Endometrial microvascular endothelial cells (primary cell): ENCODE measurements around the gene ALOX5. TPM values are rescaled to one million over a fixed set of nuclear protein-coding genes. Genes with fewer than 3 reads are reported as not detected.
"Not testable (repeated sequence)": the region's sequence is repeated elsewhere in the genome, so short reads cannot be mapped to it uniquely, and the experiment has no call there.

Experiments used
- in situ Hi-C: cut with HindIII; loops from 2 replicates; pipeline ENCODE4 v1.10.0; 2017; ENCODE audit warnings: low sequenced_read_pairs, low pct_unique_long_range_greater_than_20kb; ENCODE audit errors: inconsistent ontology term
- total RNA-seq: library from RNA; depleted of rRNA; stranded (reverse); fragments of >200 nt; gene quantifications from one replicate; pipeline ENCODE4 v1.2.3, GENCODE V29; 2015; ENCODE audit errors: inconsistent ontology term

ALOX5 gene
- total RNA-seq, 1 donor from 2014 or later: not detected

DNA sequence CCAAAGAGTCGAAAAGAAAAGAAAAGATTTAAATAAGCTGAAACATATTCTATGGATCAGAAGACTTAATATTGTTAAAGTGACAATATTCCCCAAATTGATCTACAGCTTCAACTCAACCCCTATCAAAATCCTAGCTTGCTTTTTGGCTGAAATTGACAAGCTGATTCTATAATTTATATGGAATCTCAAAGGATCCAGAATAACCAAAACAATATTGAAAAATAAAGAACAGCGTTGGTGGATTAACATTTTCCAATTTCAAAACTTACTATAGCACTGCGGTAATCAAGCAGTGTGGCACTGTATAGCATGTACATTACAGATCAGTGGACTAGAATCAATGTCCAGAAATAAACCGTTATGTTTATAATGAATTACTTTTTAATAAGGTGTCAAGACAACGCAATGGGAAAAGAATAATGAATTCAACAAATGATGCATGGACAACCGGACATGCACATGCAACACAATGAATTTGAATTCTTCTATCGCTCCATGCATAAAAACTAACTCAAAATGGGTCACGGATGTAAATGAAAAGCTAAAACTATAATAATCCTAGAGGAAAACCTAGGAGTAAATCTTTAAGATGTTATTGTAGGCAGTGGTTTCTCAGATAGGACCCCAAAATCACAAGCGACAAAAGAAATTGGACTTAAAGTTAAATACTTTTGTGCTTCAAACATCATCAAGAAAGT is 1.6 kb upstream of the ALOX5 start:
- in situ Hi-C loops: no loop called here

GRCh38 chr10:45373003-45373575 is 927 bp upstream of the ALOX5 start:
- in situ Hi-C loops: no loop called here

DNA sequence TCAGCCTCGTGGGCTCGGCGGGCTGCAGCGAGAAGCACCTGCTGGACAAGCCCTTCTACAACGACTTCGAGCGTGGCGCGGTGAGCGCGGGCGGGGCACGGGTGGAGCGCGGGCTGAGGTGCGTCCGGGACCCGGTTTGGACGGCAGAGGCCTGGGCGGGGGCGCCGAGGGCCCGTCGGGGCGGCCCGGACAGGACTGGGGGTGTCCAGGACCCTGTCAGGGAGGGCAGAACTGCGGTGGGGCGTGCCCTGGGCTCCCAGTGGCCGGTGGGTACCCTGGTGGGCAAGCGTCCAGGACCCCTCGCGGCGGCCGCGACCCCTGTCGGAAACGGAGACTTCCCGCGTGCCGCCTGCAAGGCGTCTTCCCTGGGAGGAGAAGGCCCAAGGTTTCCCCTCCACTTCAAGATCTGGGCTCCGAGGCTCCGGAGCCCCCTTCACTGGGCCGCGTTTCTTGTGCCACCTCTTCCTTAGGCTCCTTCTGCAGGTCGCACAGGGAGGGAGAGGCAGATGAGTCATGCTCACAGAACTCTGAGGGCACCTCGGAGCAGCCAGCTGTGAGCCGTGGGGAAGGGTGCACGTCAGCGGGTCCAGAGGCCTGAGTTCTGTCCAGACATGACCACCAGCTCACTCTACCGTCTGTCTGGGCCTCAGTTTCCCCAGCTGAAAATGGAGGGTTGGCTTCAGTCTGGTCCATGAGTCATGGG is 485 bp downstream of the ALOX5 start:
- in situ Hi-C loops: no loop called here

GRCh38 chr10:45375101-45375500 is 1.1 kb downstream of the ALOX5 start:
- in situ Hi-C loops: no loop called here

- in situ Hi-C loops: no loop called here
Measured at GRCh38 chr10:45375716-45376231, 1.8 kb downstream of the ALOX5 start.

GRCh38 chr10:45376371-45376801 is 2.4 kb downstream of the ALOX5 start:
- in situ Hi-C loops: no loop called here

GRCh38 chr10:45377321-45377720 is 3.3 kb downstream of the ALOX5 start:
- in situ Hi-C loops: no loop called here

- in situ Hi-C loops: no loop called here
Measured at GRCh38 chr10:45377858-45378257, 3.8 kb downstream of the ALOX5 start.

DNA sequence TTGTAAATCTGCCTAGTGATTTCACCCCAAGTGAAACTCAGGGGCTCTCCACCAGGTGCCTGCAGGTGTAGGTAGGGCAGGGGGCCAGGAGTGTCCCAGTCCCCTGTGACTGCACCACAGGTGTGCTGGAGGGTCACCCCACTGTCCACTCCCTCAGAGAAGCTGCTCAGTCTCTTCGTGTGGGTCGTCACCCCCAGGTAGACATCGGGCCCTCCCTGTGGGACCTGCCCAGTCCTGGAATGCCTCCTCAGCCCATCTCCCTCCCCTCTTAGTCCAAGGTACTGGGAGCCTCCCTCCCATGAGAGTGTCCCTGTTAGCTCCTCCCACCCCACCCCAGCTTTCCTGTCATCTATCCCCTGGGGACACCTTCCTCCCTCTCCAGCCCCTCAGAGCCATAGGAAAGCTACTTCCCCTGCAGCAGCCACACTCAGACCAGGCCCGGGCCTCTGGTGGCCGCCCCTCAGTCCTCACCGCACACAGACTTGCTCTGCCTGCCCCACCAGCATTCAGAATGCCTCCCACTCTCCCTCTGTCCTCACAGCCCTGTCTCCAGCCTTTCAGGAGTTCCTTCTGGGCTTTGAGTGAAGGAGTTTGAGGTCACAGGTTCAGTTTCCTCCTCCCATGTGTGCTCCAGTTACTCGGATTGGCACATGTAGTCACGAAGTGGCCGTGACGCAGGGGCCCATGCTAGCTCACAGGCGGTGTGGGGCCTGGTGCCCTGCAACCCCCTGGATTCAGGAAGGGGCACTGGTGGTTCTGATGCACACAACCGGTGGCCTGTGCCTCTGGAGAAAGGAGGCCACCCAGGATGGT is 5.1 kb downstream of the ALOX5 start:
- in situ Hi-C loops: no loop called here

- in situ Hi-C loops: no loop called here
Measured at GRCh38 chr10:45379891-45380540, 6.0 kb downstream of the ALOX5 start.

- in situ Hi-C loops: no loop called here
Measured at GRCh38 chr10:45380903-45381620, 7.0 kb downstream of the ALOX5 start.

DNA sequence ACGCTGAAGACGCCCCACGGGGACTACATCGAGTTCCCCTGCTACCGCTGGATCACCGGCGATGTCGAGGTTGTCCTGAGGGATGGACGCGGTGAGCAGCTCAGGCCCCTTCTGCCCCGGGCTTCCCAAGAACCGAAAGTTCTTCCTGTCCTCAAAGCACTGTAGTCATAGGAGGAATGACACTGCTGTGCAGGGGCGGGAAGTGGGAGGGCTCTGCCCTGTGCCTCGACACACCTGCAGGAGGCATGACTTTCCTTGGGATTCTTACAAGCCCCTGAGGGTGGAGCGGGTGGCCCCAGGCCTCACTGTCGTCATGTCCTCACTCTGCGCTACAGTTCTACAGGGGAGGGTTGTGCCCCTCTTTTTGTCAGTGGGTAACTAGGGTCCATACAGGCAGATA is 8.6 kb downstream of the ALOX5 start:
- in situ Hi-C loops: no loop called here

- in situ Hi-C loops: no loop called here
Measured at GRCh38 chr10:45383682-45384330, 9.8 kb downstream of the ALOX5 start.

- in situ Hi-C loops: no loop called here
Measured at GRCh38 chr10:45386657-45387056, 12.6 kb downstream of the ALOX5 start.

DNA sequence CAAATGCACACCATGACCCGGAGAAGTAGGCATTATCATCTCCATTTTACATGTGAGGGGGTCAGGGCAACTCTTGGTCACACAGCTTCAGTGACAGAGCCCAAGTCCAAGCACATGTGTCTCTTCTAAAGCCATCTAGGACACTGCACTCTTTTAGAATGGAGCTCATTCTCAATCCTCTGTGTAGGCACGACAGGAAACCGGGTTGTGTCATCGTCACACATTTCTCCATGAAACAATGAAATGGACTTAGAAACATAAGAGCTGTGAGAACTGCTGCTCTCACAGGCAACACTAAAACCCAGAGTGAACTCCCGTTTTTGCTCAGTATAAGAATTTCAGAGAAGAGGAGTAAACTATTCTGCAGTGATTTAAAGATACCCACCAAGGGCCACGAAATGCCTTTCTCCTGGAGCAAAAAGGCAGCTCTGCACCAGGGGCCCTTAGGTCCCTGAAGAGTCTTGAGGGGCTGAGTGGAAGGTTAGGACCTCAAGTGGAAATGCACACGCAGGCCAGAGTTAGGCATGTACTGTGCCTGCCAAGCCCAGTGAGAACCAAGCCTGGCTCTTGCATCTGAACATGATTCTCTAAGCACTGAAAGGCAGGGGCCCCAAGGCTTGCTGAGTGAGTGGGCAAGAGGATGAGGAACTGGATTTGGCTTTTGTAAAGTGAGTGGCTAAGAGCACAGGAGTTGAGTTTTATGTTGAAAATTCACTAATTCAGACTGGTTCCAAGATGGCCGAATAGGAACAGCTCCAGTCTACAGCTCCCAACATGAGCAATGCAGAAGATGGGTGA is 13.3 kb downstream of the ALOX5 start:
- in situ Hi-C loops: no loop called here

GRCh38 chr10:45389671-45390070 is 15.7 kb downstream of the ALOX5 start:
- in situ Hi-C loops: not testable (repeated sequence)

- in situ Hi-C loops: not testable (repeated sequence)
Measured at GRCh38 chr10:45391636-45392035, 17.6 kb downstream of the ALOX5 start.
